Measurements from ENCODE around the gene NOC4L.
"Not testable (repeated sequence)": the region's sequence is repeated elsewhere in the genome, so short reads cannot be mapped to it uniquely, and the experiment has no call there.

The NOC4L gene

DNA sequence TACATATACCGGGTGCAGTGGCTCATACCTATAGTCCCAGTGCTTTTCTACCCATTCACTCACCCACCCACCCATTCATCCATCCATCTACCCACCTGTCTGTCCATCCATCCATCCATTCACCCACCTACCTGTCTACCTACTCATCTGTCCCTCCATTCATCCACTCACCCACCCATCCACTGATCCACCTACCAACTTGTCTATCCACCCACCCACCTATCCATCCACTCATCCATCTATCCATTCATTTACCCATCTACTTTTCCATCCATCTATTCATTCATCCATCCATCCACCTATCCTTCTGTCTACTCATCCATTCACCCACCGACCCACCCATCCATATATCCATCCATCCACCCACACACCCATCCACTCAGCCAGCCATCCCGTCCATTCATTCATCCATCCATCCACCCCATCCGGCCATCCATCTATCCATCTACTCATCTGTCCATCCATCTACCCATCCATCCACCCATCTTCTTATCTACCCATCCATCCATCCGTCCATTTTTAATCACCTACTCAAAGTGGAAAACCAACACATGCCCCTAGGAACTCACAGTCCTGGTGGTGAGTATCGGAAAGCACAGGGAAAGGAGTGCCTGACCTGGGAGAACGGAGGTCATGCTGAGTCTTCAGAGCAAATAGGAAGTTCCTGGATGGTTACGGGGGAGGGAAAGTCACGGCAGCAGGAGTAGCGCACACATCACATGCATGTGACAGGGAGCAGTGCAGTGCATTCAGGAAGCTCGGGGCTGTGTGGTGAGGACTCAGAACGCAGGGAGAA lies 20.1 kb upstream of the NOC4L start:
- no peak for DNase-seq (ENCODE audit: low read depth)

DNA sequence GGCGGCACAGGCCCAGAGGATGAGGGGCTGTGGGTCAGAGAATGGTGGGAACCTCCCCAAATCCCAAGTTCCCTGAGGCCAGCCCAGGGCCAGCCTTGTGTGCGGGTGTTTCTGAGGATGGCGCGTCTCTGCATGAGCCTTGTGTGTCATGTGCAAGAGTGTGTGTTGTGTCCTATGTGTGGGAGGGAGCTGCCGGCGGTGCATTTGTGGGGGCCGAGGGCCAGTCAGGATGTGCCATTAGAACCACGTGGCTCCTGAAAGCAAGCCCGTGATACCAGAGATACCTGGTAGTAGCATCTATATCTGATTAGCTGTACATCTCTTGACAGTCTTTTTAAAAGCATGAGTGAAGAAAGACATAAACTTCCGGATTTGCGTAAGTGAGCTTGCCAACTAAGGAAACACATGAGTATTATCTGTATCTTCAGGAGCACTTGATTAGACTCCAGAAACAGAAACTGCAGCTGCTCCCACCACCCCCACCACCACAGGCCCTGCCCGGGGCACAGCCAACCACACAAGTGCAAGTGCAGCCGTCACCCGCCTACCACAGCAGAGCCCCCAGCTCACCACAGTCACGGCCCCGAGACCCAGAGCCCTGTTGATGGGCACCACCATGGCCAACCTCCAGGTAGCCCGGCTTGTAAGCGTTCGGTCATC lies 19.4 kb upstream of the NOC4L start:
- DNase-seq (ENCODE audit: low read depth) = no peak

- DNase-seq (ENCODE audit: low read depth) = no peak
Measured at GRCh38 chr12:132125736-132126135, 18.5 kb upstream of the NOC4L start.

- no peak for DNase-seq (ENCODE audit: low read depth)
Measured at GRCh38 chr12:132127041-132127440, 17.2 kb upstream of the NOC4L start.

- no peak for DNase-seq (ENCODE audit: low read depth)
Measured at GRCh38 chr12:132129007-132129406, 15.2 kb upstream of the NOC4L start.

- DNase-seq (ENCODE audit: low read depth) = no peak
Measured at GRCh38 chr12:132130690-132131089, 13.6 kb upstream of the NOC4L start.

DNA sequence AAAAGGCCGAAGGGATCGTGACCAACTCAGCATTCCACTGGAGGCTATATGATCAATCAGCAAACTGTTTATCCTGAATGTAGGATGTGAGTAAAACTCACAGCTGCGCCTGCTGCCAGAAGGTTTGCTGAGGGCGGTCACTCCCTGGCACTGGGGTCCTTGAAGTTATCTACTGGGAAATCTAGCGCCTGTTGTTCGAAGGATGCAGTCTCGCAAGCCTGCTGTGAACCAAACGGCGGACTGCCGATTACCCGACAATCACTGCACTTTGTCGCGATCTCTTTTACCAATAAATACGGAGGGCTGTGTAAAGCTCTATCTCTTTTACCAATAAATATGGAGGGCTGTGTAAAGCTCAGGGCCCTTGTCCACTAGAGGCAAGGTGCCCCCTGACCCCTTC lies 13.0 kb upstream of the NOC4L start:
- DNase-seq (ENCODE audit: low read depth) = no peak

- no peak for DNase-seq (ENCODE audit: low read depth)
Measured at GRCh38 chr12:132131952-132132351, 12.3 kb upstream of the NOC4L start.

- DNase-seq (ENCODE audit: low read depth) = no peak
Measured at GRCh38 chr12:132132609-132133430, 11.4 kb upstream of the NOC4L start.

- no peak for DNase-seq (ENCODE audit: low read depth)
Measured at GRCh38 chr12:132133952-132134652, 10.2 kb upstream of the NOC4L start.

DNA sequence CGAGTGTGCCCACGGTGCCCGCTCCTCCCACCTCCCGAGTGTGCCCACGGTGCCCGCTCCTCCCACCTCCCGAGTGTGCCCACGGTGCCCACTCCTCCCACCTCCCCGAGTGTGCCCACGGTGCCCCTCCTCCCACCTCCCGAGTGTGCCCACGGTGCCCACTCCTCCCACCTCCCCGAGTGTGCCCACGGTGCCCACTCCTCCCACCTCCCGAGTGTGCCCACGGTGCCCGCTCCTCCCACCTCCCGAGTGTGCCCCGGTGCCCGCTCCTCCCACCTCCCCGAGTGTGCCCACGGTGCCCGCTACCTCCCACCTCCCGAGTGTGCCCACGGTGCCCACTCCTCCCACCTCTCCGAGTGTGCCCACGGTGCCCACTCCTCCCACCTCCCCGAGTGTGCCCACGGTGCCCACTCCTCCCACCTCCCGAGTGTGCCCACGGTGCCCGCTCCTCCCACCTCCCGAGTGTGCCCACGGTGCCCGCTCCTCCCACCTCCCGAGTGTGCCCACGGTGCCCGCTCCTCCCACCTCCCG lies 9.5 kb upstream of the NOC4L start:
- DNase-seq (ENCODE audit: low read depth) = not testable (repeated sequence)

DNA sequence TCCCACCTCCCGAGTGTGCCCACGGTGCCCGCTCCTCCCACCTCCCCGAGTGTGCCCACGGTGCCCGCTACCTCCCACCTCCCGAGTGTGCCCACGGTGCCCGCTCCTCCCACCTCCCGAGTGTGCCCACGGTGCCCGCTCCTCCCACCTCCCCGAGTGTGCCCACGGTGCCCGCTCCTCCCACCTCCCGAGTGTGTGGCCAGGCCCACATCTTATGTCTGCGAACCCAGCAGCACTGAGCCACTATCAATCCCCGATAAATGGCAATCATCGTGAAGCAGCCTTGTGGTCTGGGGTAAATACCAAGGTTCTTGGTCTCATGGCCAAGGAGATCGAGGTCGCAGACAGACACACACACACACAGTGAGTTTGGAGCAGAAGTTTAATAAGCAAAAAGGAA lies 8.0 kb upstream of the NOC4L start:
- DNase-seq (ENCODE audit: low read depth) = not testable (repeated sequence)

- DNase-seq (ENCODE audit: low read depth) = no peak
Measured at GRCh38 chr12:132137483-132138125, 6.7 kb upstream of the NOC4L start.

- DNase-seq (ENCODE audit: low read depth) = no peak
Measured at GRCh38 chr12:132138941-132139871, 5.1 kb upstream of the NOC4L start.

DNA sequence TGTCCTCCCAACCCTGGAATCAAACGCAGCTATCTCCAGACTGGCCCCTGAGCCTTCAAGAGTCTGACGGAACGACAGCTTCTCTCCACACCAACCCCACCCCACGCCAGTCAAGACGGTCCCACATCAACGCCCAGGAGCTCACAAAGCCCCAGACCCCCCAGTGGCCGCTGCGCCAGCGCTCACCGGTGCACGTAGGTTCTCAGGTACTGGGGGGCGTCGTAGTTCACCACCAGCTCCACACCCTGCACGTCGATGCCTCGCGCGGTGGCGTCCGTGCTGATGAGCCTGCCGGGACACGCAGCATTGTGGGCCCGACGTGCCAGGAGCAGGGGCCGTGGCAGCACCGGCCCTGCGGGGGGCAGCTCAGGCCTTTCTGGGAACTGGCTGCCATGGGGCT lies 4.3 kb upstream of the NOC4L start:
- DNase-seq (ENCODE audit: low read depth) = no peak

GRCh38 chr12:132140501-132140900 lies 3.8 kb upstream of the NOC4L start:
- no peak for DNase-seq (ENCODE audit: low read depth)

DNA sequence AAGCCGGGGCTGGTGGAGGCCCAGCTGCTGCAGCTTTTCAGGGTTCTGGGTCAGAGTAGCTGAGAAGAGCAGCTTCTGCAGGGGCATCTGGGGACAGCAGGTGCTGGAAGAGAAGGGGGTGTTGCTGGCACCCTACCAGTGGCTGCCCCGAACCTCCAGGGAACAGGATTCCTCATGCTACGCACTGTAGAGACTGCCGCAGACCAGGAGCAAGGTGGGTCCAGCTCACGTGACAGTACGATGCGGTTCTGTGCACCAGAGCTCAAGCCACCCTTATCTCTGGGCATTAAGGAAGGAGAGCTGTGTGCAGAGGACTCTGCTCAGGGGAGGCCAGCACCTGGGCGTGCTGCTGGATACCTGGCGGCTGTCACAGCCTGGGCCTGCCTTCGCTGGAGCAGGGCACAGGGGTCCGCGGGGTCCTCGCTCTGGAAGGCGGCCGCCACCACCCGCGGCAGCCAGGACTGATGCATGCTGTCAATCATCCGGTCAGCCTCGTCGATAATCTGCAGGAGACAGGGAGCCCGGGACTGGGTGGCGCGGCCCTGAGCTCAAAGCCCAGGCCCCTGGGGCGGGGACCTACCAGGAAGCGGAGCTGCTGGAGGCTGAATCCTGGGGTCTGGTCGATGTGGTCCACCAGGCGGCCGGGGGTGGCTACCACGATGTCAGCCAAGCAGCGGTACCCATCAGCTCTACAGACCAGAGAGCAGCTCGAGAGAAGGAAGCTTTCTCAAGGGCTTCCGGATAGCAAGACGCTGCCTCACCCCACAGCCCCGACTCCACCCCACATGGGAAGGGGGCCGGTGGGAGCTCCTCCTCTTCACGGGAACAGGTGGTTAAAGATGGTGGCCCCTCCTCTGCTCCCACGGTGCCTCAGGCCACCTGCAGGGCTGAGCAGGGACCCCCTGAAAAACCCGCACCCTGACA lies 3.1 kb upstream of the NOC4L start:
- no peak for DNase-seq (ENCODE audit: low read depth)

- no peak for DNase-seq (ENCODE audit: low read depth)
Measured at GRCh38 chr12:132141976-132142678, 2.1 kb upstream of the NOC4L start.
